Left ventricle myocardium inferior (tissue), 1 donor: ENCODE data around the gene PPIP5K2. TPM values are rescaled to one million over a fixed set of nuclear protein-coding genes. Genes with fewer than 3 reads are reported as not detected.
"Not testable (repeated sequence)": the region's sequence is repeated elsewhere in the genome, so short reads cannot be mapped to it uniquely, and the experiment has no call there.

ENCODE experiments used
- DNase-seq: peaks from one replicate; pipeline ENCODE4 v3.0.0-alpha.2; 2020
- H3K27ac ChIP-seq: fragments of 200-600 bp; replicated peaks from 2 replicates; pipeline ENCODE4 v1.8.0; 2021
- H3K27me3 ChIP-seq: fragments of 200-600 bp; 2 replicates; pipeline ENCODE4 v1.8.0; 2021; ENCODE audit warnings: low read depth
- H3K36me3 ChIP-seq: fragments of 200-600 bp; 2 replicates; pipeline ENCODE4 v1.8.0; 2021
- H3K4me1 ChIP-seq: fragments of 200-600 bp; 2 replicates; pipeline ENCODE4 v1.8.0; 2021
- H3K4me3 ChIP-seq: fragments of 200-600 bp; 2 replicates; pipeline ENCODE4 v1.8.0; 2021; ENCODE audit warnings: mild to moderate bottlenecking, moderate library complexity
- H3K9me3 ChIP-seq: fragments of 200-600 bp; replicated peaks from 2 replicates; pipeline ENCODE4 v1.8.0; 2021
- CTCF ChIP-seq: fragments of 200-600 bp; IDR thresholded peaks from 2 replicates; pipeline ENCODE4 v1.8.0; 2021; ENCODE audit warnings: antibody characterized with exemption, mild to moderate bottlenecking, borderline replicate concordance
- intact Hi-C: fragments of 100-400 bp; cut with micrococcal nuclease; formaldehyde crosslinking; loops from one replicate; pipeline ENCODE4 v1.11.0; 2022
- total RNA-seq: library from RNA; stranded (reverse); fragmentation: NEBNext Ultra II Directional; extraction: Animal tissue kit (Norgen Biotek cat#: 25700); gene quantifications from one replicate; pipeline ENCODE4 v1.2.1, GENCODE V29; 2021
- donor health status: DM: no; HTN: yes; CAD: no; lungs with severe emphysema.

The PPIP5K2 gene
- total RNA-seq, 1 donor from 2014 or later = 28.5 TPM

- Histone ChIP-seq H3K27me3 (no peaks in the 10 kb centered on the region), H3K36me3 (no peaks in the 10 kb centered on the region), H3K4me3 (no peak overlapping the region), H3K4me1 (peaks cover 28% of the 10 kb centered on the region), H3K27ac (no peak overlapping the region), H3K9me3 (no peaks in the 10 kb centered on the region)
- intact Hi-C loops = no loop called here
- no peak for DNase-seq
- no peak for TF ChIP-seq CTCF
Observed at GRCh38 chr5:103211576-103212561, 91.8 kb downstream of the PPIP5K2 start.

- no peak for TF ChIP-seq CTCF
- H3K36me3 ChIP-seq = no peaks in the 10 kb centered on the region
- intact Hi-C loops = no loop called here
- H3K27me3 ChIP-seq = no peaks in the 10 kb centered on the region
- DNase-seq = no peak
- H3K9me3 ChIP-seq = no peaks in the 10 kb centered on the region
- no peak overlapping the region for H3K4me3 ChIP-seq
- no peak overlapping the region for H3K27ac ChIP-seq
- peaks cover 16% of the 10 kb centered on the region for H3K4me1 ChIP-seq
Observed at GRCh38 chr5:103216137-103216536, 96.0 kb downstream of the PPIP5K2 start.

GRCh38 chr5:103216697-103217096 lies 96.6 kb downstream of the PPIP5K2 start:
- no peaks in the 10 kb centered on the region for H3K9me3 ChIP-seq
- peaks cover 16% of the 10 kb centered on the region for H3K4me1 ChIP-seq
- intact Hi-C loops = no loop called here
- TF ChIP-seq CTCF = no peak
- H3K4me3 ChIP-seq = no peak overlapping the region
- H3K27me3 ChIP-seq = no peaks in the 10 kb centered on the region
- no peaks in the 10 kb centered on the region for H3K36me3 ChIP-seq
- no peak for DNase-seq
- H3K27ac ChIP-seq = no peak overlapping the region

- Histone ChIP-seq H3K9me3 (no peaks in the 10 kb centered on the region), H3K4me3 (no peak overlapping the region), H3K4me1 (peaks cover 13% of the 10 kb centered on the region), H3K27me3 (no peaks in the 10 kb centered on the region), H3K36me3 (no peaks in the 10 kb centered on the region), H3K27ac (no peak overlapping the region)
- intact Hi-C loops = no loop called here
- DNase-seq = no peak
- no peak for TF ChIP-seq CTCF
Observed at GRCh38 chr5:103217101-103217500, 97.0 kb downstream of the PPIP5K2 start.

- TF ChIP-seq CTCF = no peak
- intact Hi-C loops = no loop called here
- Histone ChIP-seq H3K27ac (no peak overlapping the region), H3K27me3 (no peaks in the 10 kb centered on the region), H3K36me3 (no peaks in the 10 kb centered on the region), H3K4me3 (no peak overlapping the region), H3K4me1 (peaks cover 10% of the 10 kb centered on the region), H3K9me3 (no peaks in the 10 kb centered on the region)
- no peak for DNase-seq
Observed at GRCh38 chr5:103218164-103218563, 98.1 kb downstream of the PPIP5K2 start.

- H3K4me3 ChIP-seq, H3K9me3 ChIP-seq, H3K27me3 ChIP-seq, H3K27ac ChIP-seq, intact Hi-C loops, DNase-seq, H3K36me3 ChIP-seq: not testable (repeated sequence)
- peaks cover 10% of the 10 kb centered on the region for H3K4me1 ChIP-seq
Observed at GRCh38 chr5:103219074-103219473, 99.0 kb downstream of the PPIP5K2 start.
